Stimulated activated CD4-positive, alpha-beta T cell treated with anti-CD3 and anti-CD28 coated beads, Interleukin-12 subunit alpha, Interleukin-12 subunit beta, amount 100 ng/mL, for 48 hours (primary cell): ENCODE results near the gene GPR153.

Experiments used
- DNase-seq, 3 donors: peaks; one replicate each; pipeline ENCODE4 v3.0.0-alpha.2; 2020; ENCODE audit warnings: low read depth in 2 of 3, low spot score in 1 of 3

GPR153 gene

GRCh38 chr1:6249739-6250689 is 10.9 kb downstream of the GPR153 start:
- no peak for DNase-seq

DNA sequence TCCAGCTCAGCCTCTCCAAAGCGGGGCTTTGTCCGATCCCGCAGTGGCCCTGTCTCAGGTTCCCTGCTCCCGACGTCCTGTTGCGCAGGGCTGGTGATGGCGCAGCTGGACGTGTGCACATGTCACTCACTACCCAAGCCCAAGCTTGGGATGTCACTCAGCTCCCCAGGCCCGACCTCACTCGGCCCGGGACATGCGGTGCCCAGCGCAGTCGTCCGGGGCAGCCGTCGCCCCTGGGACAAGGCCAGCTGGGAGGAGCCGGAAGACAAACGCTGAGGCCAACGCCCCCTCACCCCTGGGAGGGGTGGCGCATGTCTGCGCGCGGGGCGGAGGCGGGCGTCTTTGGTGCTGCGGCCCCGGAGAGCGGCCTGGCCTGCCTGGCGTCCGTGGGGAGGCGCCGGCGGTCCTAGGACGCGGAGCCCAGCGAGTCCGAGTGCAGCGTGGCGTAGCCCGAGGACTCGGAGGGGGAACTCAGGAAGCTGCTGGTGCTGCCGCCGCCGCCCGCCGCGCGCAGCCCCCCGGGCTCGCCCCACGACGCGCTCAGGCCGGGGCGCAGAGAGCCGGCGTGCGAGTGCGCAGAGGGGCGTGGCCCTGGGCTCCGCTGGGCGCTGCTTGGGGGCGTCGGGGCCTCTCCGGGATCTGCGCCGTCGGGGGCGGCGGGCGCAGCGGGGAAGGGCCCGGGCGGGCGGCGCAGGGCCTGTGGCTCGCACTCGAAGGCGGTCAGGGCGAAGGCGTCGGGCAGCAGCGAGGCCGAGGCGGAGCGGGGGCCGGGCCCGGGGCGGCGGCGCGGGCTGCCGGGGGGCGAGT is 11.8 kb downstream of the GPR153 start:
- no peak for DNase-seq

DNA sequence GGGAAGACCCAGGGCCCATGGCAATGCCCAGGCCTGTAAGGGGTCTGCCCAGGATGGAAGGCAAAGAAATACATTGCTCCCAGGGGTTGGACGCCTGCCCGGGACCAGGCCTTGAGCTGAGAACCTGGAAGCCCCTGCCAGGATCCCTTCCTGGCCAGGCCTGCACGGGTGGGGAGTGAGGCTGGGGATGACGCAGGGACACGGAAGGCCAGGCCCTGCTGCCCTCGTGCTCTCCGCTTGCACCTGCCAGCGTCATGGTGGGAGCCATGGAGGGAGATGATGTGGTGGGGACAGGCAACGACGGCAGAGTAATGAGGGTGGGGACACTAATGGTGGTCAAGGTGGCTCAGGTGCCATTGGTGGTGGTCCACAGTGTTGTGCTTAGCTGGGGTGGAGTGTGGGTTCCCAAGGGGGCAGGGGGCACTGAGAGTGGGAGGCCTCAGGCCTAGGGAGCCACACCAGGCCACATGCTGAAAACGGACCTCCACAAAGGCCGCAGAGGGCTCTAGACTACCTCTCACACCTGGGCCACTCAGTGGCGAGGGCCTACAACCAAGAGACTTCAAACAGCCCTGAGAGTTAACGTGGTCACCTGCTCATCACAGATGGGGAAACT is 12.6 kb downstream of the GPR153 start:
- no peak for DNase-seq

DNA sequence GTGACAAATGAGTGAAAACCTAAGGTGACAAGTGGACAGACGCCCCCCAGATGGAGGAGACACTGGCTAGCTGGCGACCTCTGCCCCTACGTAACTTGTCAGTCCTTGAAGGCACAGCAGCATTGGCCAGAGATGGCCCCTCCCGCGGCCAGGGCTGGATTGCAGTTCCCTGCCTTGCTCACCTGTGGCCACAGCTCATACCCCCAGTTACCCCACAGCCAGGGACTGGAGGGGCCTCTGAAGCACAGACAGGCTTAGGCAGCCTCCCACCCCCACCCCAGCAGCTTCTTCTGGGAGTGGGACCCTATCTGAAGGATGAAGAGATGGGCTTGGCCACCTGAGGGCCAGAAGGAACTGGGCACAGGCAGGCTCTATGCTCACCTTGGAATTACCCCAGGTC is 13.2 kb downstream of the GPR153 start:
- no peak for DNase-seq

GRCh38 chr1:6246497-6247467 is 14.1 kb downstream of the GPR153 start:
- DNase-seq, result peak; percentile 64 to 79 (median 78)

DNA sequence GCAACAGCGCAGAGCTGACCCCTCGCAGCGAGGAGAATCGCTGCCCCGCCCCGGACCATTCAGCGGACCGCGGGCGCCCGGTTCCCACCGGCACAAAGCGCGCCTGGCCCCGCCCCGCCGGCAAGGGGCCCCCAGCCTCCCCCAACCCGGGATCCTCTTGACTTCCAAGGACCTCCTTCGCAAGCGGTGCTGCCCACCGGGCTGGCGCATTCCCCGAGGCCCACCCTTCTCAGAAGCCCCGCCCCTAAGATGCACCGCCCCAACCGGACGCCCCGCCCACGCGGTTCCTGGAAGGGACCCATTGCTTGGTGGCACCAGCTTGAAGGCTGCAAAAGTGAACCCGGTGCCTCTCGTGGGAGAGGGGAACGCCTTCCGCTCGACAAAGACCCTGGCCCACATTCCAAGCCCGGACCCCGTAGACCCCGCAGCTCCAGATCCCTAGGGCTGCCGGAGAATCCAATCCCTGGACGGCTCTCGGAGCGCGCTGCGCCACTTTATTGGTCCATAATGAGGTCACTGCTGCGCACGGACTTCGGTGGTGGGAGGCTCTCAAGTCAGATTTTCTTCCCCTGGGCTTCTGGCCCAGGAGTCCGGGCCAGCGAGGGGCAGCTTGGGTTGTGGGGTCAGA is 14.9 kb downstream of the GPR153 start:
- peak in 1 of 3 donors; percentile 21 for DNase-seq

DNA sequence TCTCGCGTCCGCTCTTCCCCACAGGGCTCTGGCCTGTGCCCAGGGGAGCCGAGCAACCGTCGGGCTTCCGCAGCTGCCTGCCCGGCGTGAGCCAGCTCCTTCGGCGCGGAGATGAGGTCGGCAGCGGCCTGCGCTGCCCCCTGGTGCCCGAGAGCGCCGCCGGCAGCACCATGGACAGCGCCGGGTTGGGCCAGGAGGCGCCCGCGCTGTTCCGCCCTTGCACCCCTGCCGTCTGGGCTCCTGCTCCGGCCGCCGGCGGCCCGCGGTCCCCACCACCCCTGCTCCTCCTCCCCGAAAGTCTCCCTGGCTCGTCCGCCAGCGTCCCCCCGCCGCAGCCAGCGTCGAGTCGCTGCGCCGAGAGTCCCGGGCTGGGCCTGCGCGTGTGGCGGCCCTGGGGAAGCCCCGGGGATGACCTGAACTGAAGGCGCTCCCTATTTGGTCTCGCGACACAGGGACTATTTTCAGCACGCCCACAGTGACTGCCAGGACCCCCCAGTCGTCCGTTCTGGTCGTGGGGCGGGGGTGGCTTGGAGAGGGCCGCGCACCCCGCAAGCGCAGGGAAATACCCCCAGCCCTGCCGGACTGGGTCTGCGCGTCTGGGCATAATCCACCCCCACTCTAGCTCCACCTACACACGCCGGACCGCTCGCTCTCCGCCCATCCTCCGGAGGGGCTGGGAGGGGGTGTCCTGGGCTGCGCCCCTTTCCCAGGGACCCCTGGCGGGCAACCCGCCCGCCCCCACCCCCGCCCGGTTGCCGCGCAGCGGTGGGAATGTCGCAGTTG is 15.6 kb downstream of the GPR153 start:
- DNase-seq, result peak; percentile 53 to 79 (median 69)

DNA sequence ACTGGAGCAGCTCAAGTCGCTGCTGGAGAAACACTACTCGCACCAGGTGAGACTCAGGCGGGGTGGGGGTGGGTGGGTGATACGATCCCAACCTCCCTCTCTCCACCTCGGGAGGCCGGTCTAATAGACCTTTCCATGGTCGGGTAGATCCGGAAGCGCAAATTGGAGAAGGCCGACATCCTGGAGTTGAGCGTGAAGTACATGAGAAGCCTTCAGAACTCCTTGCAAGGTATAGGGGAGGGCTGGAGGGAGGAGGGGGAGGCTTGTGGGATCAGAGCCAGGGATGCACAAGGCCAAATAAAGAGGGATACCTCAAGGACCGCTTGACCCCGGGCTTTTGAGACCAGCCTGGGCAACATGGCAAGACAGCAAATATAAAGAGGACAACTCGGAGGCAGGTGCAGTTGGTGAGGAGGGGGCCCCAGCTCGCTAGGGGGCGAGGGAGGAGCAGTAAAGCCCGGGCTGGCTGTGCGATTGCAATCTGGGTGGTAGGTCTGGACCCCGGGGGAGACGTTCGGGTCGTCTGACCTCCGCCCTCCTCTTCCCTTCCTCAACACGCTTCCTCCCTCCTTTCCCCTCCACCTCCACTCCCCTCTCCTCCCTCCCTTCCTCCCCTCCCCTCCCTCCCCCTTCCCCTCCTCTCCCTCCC is 16.4 kb downstream of the GPR153 start:
- DNase-seq, result no peak

DNA sequence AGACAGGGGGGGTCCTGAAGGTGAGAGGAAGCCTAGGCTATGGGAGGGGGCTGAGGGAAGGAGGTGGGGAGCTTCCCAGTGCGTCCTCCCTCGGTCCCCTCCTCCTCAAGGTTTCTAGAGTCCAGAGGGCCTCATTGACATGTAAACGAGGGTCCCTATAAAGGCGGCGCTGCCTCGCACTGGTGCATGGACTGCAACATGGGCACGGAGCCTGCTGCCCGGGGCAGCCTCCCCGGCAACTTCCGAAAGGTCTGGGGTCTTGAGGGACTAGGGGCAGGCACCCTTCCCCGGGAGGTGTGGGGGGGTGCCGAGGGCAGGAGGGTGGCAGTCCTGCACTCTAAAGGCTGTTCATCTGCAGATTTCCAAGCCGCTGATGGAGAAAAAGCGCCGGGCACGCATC is 16.9 kb downstream of the GPR153 start, which contains the start of gene HES3:
Gene HES3 (plus strand): TSS at position 187 of the 400 bp plus-strand sequence. CDS start 187 bp downstream, at position 374.
- no peak for DNase-seq

DNA sequence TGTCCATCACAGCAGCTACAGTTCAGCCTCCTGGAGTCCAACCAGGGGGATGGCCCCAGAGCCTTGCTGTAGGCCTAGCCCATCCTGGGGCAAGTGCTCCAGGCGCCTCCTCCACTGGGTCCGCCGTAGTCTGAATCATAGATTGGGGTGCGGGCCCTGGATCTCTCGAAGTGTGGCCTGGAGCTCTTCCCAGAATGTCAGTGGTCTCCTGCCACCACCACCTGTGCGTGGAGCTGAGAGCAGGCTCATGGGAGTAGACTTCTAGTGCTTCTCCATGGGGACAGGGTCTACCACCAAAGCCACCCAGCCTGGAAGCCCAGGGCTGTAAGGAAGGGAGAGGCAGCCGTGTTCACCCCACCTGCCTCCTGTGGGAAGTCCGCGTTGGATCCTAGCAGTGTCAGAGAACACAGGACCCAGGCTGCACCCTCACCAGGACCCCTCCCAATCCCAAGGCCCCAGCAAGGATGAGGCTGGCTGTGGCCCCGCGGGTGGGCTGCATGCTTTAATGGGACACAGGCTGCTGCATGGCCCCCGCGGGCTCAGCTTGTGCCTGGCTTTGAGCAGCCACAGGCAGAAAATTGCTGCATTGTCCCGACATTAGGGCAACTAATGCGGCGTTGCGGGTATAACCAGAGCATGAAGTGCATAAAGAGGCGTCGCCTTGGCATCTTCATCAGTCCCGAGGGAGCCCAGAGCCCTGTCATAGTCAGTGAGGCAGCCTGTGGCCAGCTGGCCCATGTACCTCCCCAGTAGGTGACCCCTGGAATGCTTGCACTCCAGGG is 17.7 kb downstream of the GPR153 start:
- DNase-seq, result no peak

DNA sequence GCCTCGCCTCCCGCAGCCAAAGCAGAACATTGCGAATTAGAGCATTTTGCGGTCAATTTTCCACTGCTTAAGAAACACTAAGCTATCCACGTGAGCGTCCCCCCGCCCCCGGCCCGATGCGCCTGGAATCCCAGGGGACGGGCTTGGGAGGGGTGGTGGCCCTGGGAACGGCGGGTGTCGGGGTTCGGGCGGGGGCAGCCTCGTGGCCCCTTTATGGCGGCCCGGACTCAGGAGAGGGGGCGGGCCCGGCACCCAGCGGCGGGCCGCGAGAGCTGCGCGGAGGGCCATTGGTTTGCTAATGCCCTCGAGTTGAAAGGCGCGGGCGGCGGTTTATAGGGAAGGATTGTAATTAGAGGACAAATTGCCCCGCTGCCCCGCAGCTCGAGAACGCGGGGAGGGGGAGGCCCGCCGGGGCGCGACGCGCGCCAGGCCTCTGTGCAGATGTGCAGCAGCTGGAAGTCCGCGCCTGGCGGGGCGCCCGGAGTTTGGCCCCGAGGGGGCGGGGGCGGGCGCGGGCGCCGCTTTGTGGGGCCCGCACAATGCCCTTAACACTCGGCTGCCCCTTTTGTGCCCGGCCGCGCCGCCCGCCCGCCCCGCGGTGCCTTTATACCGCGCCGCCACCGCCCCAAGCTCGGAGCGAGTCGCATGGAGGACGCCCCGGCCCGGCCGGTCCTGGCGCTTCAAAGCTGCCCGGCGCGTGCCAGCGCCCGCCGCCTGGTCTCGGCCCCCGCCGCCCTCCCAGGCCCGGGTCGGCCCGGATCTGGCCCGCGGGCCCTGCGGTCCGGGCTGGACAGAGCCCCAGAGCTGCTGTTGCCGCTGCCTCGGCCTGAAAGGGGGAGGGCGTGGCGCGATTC is 18.8 kb downstream of the GPR153 start:
- no peak for DNase-seq

GRCh38 chr1:6241107-6241886 is 19.6 kb downstream of the GPR153 start:
- DNase-seq, result no peak

DNA sequence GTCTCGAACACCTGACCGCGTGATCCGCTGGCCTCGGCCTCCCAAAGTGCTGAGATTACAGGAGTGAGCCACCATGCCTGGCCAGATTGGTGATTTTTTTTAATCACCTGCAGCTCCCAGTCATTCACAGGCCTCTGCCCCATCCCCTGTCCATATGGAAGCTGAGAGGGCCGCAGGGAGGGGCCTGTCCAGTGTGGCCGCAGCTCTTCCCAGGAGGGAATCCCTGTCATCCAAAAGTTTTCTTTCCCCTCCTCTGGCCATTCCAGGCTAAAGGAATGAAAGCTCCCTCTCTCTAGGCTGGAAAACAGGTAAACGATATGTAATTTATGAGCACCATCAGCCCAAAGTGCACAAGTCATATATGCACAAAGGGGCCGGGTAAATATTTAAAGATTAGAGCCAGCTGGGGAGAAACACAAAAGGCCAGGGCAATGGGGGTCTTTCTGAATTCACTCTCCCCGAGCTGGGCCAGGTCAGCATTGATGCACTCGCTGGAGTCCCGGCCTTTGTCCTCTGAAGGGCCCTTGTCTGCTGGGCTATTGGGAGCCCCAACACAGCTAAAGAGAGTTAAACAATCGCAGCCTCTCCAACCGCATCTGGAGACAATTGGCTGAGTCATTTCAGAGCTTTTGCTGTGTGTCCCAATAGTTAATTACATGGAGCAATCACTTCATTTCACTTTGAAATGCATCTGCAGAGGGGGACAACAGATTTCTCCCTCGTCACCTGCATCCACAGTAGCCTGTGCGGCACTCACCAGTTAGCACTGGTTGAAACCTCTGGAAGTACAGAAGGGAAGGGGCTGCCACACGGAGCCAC is 20.7 kb downstream of the GPR153 start:
- no peak for DNase-seq

GRCh38 chr1:6239213-6239752 is 21.6 kb downstream of the GPR153 start:
- no peak for DNase-seq

GRCh38 chr1:6237093-6237492 is 23.8 kb downstream of the GPR153 start:
- no peak for DNase-seq
